B cell (primary cell): ENCODE data around the gene XYLT2. TPM values are rescaled to one million over a fixed set of nuclear protein-coding genes. Genes with fewer than 3 reads are reported as not detected.

ENCODE experiments used
- ATAC-seq: fragments of 200-7000 bp; cut with Tn5 transposase; one replicate; pipeline ENCODE4 v1.10.0; 2021; ENCODE audit warnings: low read depth, mild to moderate bottlenecking, moderate number of reproducible peaks, moderate library complexity
- CTCF ChIA-PET: fragments of 350-600 bp; sonication (Branson Sonifier 250); formaldehyde crosslinking; loops from one replicate; lab custom pipeline; 2021; ENCODE audit warnings: antibody characterized with exemption, inconsistent platforms; lab: Charles Lee
- POLR2A ChIA-PET: fragments of 350-600 bp; sonication (Branson Sonifier 250); formaldehyde crosslinking; loops from one replicate; lab custom pipeline; 2021; ENCODE audit warnings: antibody characterized with exemption; lab: Charles Lee
- DNase-seq: peaks from one replicate; pipeline ENCODE4 v3.0.0; 2013
- H2AFZ ChIP-seq: 2 replicates; pipeline ENCODE4 v1.6.1; 2012; ENCODE audit warnings: mild to moderate bottlenecking, low read depth, low read length; ENCODE audit not compliant: insufficient read depth, poor library complexity, severe bottlenecking
- H3K27ac ChIP-seq, 2 donors: 1 replicate in 1 of 2; 2 replicates in 1 of 2; pipeline ENCODE4 v1.5.1; 2012 to 2013; ENCODE audit warnings: low read length in 2 of 2, mild to moderate bottlenecking in 2 of 2, moderate library complexity in 1 of 2
- H3K27me3 ChIP-seq, 4 experiments: fragments of 200-600 bp in 1 of 4; sonication (generic) in 1 of 4; replicated peaks in 1 of 4; 1 replicate in 2 of 4; 2 replicates in 2 of 4; pipeline versions ENCODE4 v1.6.1 to v1.7.0; 2013 to 2016; ENCODE audit warnings: low read length in 3 of 4, mild to moderate bottlenecking in 2 of 4, mixed read lengths in 1 of 4, moderate library complexity in 1 of 4; ENCODE audit not compliant: insufficient read depth in 4 of 4, control insufficient read depth in 3 of 4; ENCODE audit errors: control extremely low read depth in 1 of 4
- H3K36me3 ChIP-seq, 2 experiments: replicated peaks in 1 of 2; 1 replicate in 1 of 2; 2 replicates in 1 of 2; pipeline versions ENCODE4 v1.6.1 to v1.7.1; 2013; ENCODE audit warnings: low read length in 1 of 2; ENCODE audit not compliant: insufficient read depth in 2 of 2, control insufficient read depth in 1 of 2; ENCODE audit errors: control extremely low read depth in 1 of 2, extremely low read depth in 1 of 2
- H3K4me1 ChIP-seq, 2 donors: fragments of 200-600 bp in 1 of 2; sonication (generic) in 1 of 2; 1 replicate in 1 of 2; 2 replicates in 1 of 2; pipeline versions ENCODE4 v1.5.1 to v1.6.1; 2013 to 2017; ENCODE audit warnings: low read length in 2 of 2; ENCODE audit not compliant: control insufficient read depth in 2 of 2, insufficient read depth in 2 of 2
- H3K4me2 ChIP-seq: replicated peaks from 2 replicates; pipeline ENCODE3; 2012; ENCODE audit warnings: mild to moderate bottlenecking, low read depth, low read length; ENCODE audit not compliant: poor library complexity, severe bottlenecking
- H3K4me3 ChIP-seq, 5 experiments: fragments of 200-600 bp in 1 of 5; sonication (generic) in 1 of 5; 1 replicate in 3 of 5; 2 replicates in 2 of 5; pipeline versions ENCODE4 v1.5.1 to v1.7.0; 2011 to 2016; ENCODE audit warnings: low read length in 4 of 5, mild to moderate bottlenecking in 4 of 5, low read depth in 2 of 5, control low read depth in 1 of 5, moderate library complexity in 1 of 5; ENCODE audit not compliant: insufficient read depth in 1 of 5; ENCODE audit errors: control extremely low read depth in 1 of 5, extremely low read depth in 1 of 5
- H3K79me2 ChIP-seq: fragments of 200-600 bp; sonication (generic); one replicate; pipeline ENCODE4 v1.6.0; 2016; ENCODE audit warnings: low read length; ENCODE audit not compliant: control insufficient read depth, insufficient read depth
- H3K9ac ChIP-seq: fragments of 200-600 bp; sonication (generic); 2 replicates; pipeline ENCODE4 v1.6.1; 2017; ENCODE audit warnings: mild to moderate bottlenecking, low read length, moderate library complexity
- H3K9me3 ChIP-seq, 3 donors: one replicate each; pipeline versions ENCODE4 v1.6.1 to v1.7.1; 2013; ENCODE audit warnings: low read length in 2 of 3; ENCODE audit not compliant: control insufficient read depth in 2 of 3, insufficient read depth in 1 of 3; ENCODE audit errors: control extremely low read depth in 1 of 3
- H4K20me1 ChIP-seq: 2 replicates; pipeline ENCODE4 v1.6.0; 2012; ENCODE audit warnings: mild to moderate bottlenecking, low read length; ENCODE audit not compliant: insufficient read depth, control insufficient read depth, poor library complexity, severe bottlenecking
- H3K27ac Mint-ChIP-seq: one replicate; pipeline ENCODE4 v1.8.0; 2021; ENCODE audit warnings: mixed read lengths
- H3K27me3 Mint-ChIP-seq: one replicate; pipeline ENCODE4 v1.8.0; 2021; ENCODE audit warnings: mixed read lengths
- H3K4me1 Mint-ChIP-seq: one replicate; pipeline ENCODE4 v1.8.0; 2021; ENCODE audit warnings: mixed read lengths
- H3K4me3 Mint-ChIP-seq: one replicate; pipeline ENCODE4 v1.8.0; 2021; ENCODE audit warnings: mixed read lengths
- H3K9me3 Mint-ChIP-seq: one replicate; pipeline ENCODE4 v1.8.0; 2022; ENCODE audit warnings: mixed read lengths; ENCODE audit not compliant: insufficient read depth
- CTCF ChIP-seq: fragments of 200-600 bp; IDR thresholded peaks from one replicate; pipeline ENCODE4 v1.8.0; 2022; ENCODE audit warnings: antibody characterized with exemption, mild to moderate bottlenecking
- EZH2 ChIP-seq: IDR thresholded peaks from 2 replicates; pipeline ENCODE4 v1.6.1; 2012; ENCODE audit warnings: borderline replicate concordance, low read depth, mild to moderate bottlenecking, moderate library complexity, low read length; ENCODE audit not compliant: insufficient read depth, poor library complexity, severe bottlenecking
- WGBS: methylation state at CpG from one replicate; pipeline ENCODE4 v1.1.5; 2013; ENCODE audit warnings: missing lambda C conversion rate; ENCODE audit not compliant: insufficient coverage; 5-methylcytosine and 5-hydroxymethylcytosine counted together
- intact Hi-C: fragments of 100-400 bp; cut with micrococcal nuclease; formaldehyde crosslinking; loops from one replicate; pipeline ENCODE4 v1.10.0; 2022
- polyA plus RNA-seq: library from polyadenylated mRNA; depleted of rRNA; stranded (reverse); fragments of >200 nt; gene quantifications from 2 replicates; pipeline ENCODE4 v1.2.3, GENCODE V29; 2012
- total RNA-seq, 2 donors: library from RNA; stranded (reverse); fragments of 120-200 nt in 1 of 2; gene quantifications; 1 replicate in 1 of 2; 2 replicates in 1 of 2; pipeline versions ENCODE4 v1.2.3 to v1.2.4, GENCODE V29; 2013 to 2022

XYLT2 gene
- total and polyA plus RNA-seq, 2 donors (not counting 1 experiment from before 2014, with no cell fraction given) = 21.5 to 29.9 TPM

- Histone ChIP-seq H2AFZ (no peak overlapping the region), H3K9ac (no peak overlapping the region), H4K20me1 (peaks cover 17% of the 10 kb centered on the region), H3K27me3 (no peaks in the 10 kb centered on the region), H3K27ac (no peak overlapping the region), H3K4me3 (no peak overlapping the region), H3K9me3 (no peaks in the 10 kb centered on the region), H3K79me2 (peaks cover 2% of the 10 kb centered on the region), H3K36me3 (peaks cover 45 to 96% of the 10 kb centered on the region in 2 experiments), H3K4me1 (peaks cover 6 to 8% of the 10 kb centered on the region in 2 donors), H3K4me2 (no peak overlapping the region)
- Mint-ChIP-seq H3K9me3 (no peaks in the 10 kb centered on the region), H3K27me3 (no peaks in the 10 kb centered on the region), H3K4me3 (no peak overlapping the region), H3K27ac (no peak overlapping the region), H3K4me1 (peaks cover 14% of the 10 kb centered on the region)
- CTCF ChIA-PET = interaction anchor here (1.1 to 2.9 kb wide), 2 partner anchors 8 to 27 kb away, joined by 4 to 12 read pairs; partner anchors contain the start of gene LRRC59
- no peak for DNase-seq
- intact Hi-C loops = no loop called here
- no peak for TF ChIP-seq EZH2
- TF ChIP-seq CTCF = no peak
- POLR2A ChIA-PET = no interaction called here
- 97% methylated on average over 3 of the region's 3 CpGs for WGBS
- no peak for ATAC-seq
Observed at GRCh38 chr17:50388728-50389127, 42.8 kb downstream of the XYLT2 start.

- WGBS = no CpG with 5 or more reads among the region's 6 CpGs
- Histone ChIP-seq H3K27ac (no peak overlapping the region), H3K27me3 (no peaks in the 10 kb centered on the region), H3K79me2 (peaks cover 8% of the 10 kb centered on the region), H3K9me3 (no peaks in the 10 kb centered on the region), H4K20me1 (peaks cover 20% of the 10 kb centered on the region), H3K36me3 (peaks cover 48 to 96% of the 10 kb centered on the region in 2 experiments), H3K4me2 (no peak overlapping the region), H3K4me3 (no peak overlapping the region), H3K9ac (no peak overlapping the region), H2AFZ (no peak overlapping the region), H3K4me1 (peaks cover 6 to 8% of the 10 kb centered on the region in 2 donors)
- no peaks in the 10 kb centered on the region for H3K27me3 Mint-ChIP-seq
- H3K4me1 Mint-ChIP-seq = peaks cover 18% of the 10 kb centered on the region
- intact Hi-C loops = no loop called here
- DNase-seq (no peak), ATAC-seq (no peak)
- ChIA-PET POLR2A (no interaction called here), CTCF (interaction anchor here (2.9 kb wide), 1 partner anchor 28 kb away, joined by 12 read pairs; no protein-coding TSS in a partner anchor)
- TF ChIP-seq EZH2 (no peak), CTCF (no peak)
- H3K9me3 Mint-ChIP-seq = no peaks in the 10 kb centered on the region
- H3K27ac Mint-ChIP-seq = no peak overlapping the region
- no peak overlapping the region for H3K4me3 Mint-ChIP-seq
Observed at GRCh38 chr17:50389534-50389933, 43.6 kb downstream of the XYLT2 start.
